Breast epithelium (tissue), 3 donors: ENCODE results near the gene NDUFAB1.
"Not testable (repeated sequence)": the region's sequence is repeated elsewhere in the genome, so short reads cannot be mapped to it uniquely, and the experiment has no call there.

ENCODE experiments used
- POLR2A ChIP-seq: fragments of 450-650 bp; IDR thresholded peaks from one replicate; pipeline ENCODE4 v1.6.1; 2016; ENCODE audit warnings: antibody characterized with exemption, mild to moderate bottlenecking, moderate library complexity
- POLR2AphosphoS5 ChIP-seq, 3 donors: sonication (generic); formaldehyde crosslinking; IDR thresholded peaks; one replicate each; pipeline ENCODE4 v1.6.1; 2017; ENCODE audit warnings: antibody characterized with exemption in 3 of 3
- TF ChIP-seq, protein P1 (sequence below), 3 donors: fragments of 450-650 bp; IDR thresholded peaks; one replicate each; pipeline ENCODE4 v1.5.1; 2016 to 2017; ENCODE audit warnings: antibody characterized with exemption in 3 of 3, mild to moderate bottlenecking in 3 of 3, moderate library complexity in 3 of 3

DNA sequence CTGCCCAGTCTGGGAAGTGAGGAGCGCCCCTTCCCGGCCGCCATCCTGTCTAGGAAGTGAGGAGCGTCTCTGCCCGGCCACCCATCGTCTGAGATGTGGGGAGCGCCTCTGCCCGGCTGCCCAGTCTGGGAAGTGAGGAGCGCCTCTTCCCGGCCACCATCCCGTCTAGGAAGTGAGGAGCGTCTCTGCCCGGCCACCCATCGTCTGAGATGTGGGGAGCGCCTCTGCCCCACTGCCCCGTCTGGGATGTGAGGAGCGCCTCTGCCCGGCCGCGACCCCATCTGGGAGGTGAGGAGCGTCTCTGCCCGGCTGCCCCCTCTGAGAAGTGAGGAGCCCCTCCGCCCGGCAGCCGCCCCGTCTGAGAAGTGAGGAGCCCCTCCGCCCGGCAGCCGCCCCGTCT is 12.8 kb downstream of the NDUFAB1 start:
- not testable (repeated sequence) for TF ChIP-seq POLR2A; POLR2AphosphoS5 (IDR thresholded peaks at IDR 0.05)
- TF ChIP-seq, protein P1, sequence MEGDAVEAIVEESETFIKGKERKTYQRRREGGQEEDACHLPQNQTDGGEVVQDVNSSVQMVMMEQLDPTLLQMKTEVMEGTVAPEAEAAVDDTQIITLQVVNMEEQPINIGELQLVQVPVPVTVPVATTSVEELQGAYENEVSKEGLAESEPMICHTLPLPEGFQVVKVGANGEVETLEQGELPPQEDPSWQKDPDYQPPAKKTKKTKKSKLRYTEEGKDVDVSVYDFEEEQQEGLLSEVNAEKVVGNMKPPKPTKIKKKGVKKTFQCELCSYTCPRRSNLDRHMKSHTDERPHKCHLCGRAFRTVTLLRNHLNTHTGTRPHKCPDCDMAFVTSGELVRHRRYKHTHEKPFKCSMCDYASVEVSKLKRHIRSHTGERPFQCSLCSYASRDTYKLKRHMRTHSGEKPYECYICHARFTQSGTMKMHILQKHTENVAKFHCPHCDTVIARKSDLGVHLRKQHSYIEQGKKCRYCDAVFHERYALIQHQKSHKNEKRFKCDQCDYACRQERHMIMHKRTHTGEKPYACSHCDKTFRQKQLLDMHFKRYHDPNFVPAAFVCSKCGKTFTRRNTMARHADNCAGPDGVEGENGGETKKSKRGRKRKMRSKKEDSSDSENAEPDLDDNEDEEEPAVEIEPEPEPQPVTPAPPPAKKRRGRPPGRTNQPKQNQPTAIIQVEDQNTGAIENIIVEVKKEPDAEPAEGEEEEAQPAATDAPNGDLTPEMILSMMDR (IDR thresholded peaks at IDR 0.05): not testable (repeated sequence)
